Measurements from ENCODE around the gene ZNF726.
A peak's percentile ranks its signal among the peaks of the same experiment; 100 is the strongest.
"Not testable (repeated sequence)": the region's sequence is repeated elsewhere in the genome, so short reads cannot be mapped to it uniquely, and the experiment has no call there.

Gene ZNF726

GRCh38 chr19:23943411-23943810 lies 28.7 kb downstream of the ZNF726 start:
- peak; percentile 42 for DNase-seq (ENCODE audit: low spot score)

GRCh38 chr19:23946569-23946968 lies 31.9 kb downstream of the ZNF726 start:
- DNase-seq (ENCODE audit: low spot score) = no peak

- DNase-seq (ENCODE audit: low spot score) = no peak
Observed at GRCh38 chr19:23949611-23950010, 34.9 kb downstream of the ZNF726 start.

- no peak for DNase-seq (ENCODE audit: low spot score)
Observed at GRCh38 chr19:23956051-23956450, 41.4 kb downstream of the ZNF726 start.

GRCh38 chr19:23957660-23958281 lies 43.1 kb downstream of the ZNF726 start:
- no peak for DNase-seq (ENCODE audit: low spot score)

GRCh38 chr19:23963396-23963795 lies 48.7 kb downstream of the ZNF726 start:
- DNase-seq (ENCODE audit: low spot score) = not testable (repeated sequence)

- DNase-seq (ENCODE audit: low spot score) = not testable (repeated sequence)
Observed at GRCh38 chr19:23963881-23964280, 49.2 kb downstream of the ZNF726 start.

- DNase-seq (ENCODE audit: low spot score) = not testable (repeated sequence)
Observed at GRCh38 chr19:23964334-23964733, 49.6 kb downstream of the ZNF726 start.

GRCh38 chr19:23969630-23970029 lies 54.9 kb downstream of the ZNF726 start:
- DNase-seq (ENCODE audit: low spot score) = no peak

GRCh38 chr19:23971598-23971997 lies 56.9 kb downstream of the ZNF726 start:
- DNase-seq (ENCODE audit: low spot score) = no peak

GRCh38 chr19:23972161-23972560 lies 57.5 kb downstream of the ZNF726 start:
- DNase-seq (ENCODE audit: low spot score) = no peak

GRCh38 chr19:23974941-23975340 lies 60.3 kb downstream of the ZNF726 start:
- DNase-seq (ENCODE audit: low spot score) = no peak

GRCh38 chr19:23976631-23977030 lies 61.9 kb downstream of the ZNF726 start:
- not testable (repeated sequence) for DNase-seq (ENCODE audit: low spot score)

- not testable (repeated sequence) for DNase-seq (ENCODE audit: low spot score)
Observed at GRCh38 chr19:23977256-23977655, 62.6 kb downstream of the ZNF726 start.

- no peak for DNase-seq (ENCODE audit: low spot score)
Observed at GRCh38 chr19:23978068-23978467, 63.4 kb downstream of the ZNF726 start.

- DNase-seq (ENCODE audit: low spot score) = no peak
Observed at GRCh38 chr19:23980805-23981204, 66.1 kb downstream of the ZNF726 start.

GRCh38 chr19:23981863-23982262 lies 67.2 kb downstream of the ZNF726 start:
- no peak for DNase-seq (ENCODE audit: low spot score)

- no peak for DNase-seq (ENCODE audit: low spot score)
Observed at GRCh38 chr19:23983406-23983805, 68.7 kb downstream of the ZNF726 start.
